ENCODE measurements around the gene TMEM229B. TPM values are rescaled to one million over a fixed set of nuclear protein-coding genes. Genes with fewer than 3 reads are reported as not detected.
A peak's percentile ranks its signal among the peaks of the same experiment; 100 is the strongest.

TMEM229B gene
- total RNA-seq, 2 donors from 2014 or later = 6.9 to 11.3 TPM

DNA sequence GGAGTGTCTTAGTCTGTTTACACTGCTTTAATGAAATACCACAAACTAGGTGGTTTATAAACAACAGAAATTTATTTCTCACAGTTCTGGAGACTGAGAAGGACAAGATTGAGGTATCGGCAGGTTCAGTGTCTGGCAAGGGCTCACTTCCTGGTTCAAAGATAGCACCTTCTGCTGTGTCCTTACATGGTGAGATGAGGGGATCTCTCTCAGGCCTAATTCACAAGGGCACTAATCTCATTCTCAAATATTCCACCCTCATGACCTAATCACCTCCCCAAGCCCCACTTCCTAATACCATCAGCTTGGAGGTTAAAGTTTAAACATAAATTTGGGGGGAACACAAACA is 41.5 kb downstream of the TMEM229B start:
- Histone ChIP-seq H3K4me3 (no peak overlapping the region), H3K27me3 (no peaks in the 10 kb centered on the region), H3K4me1 (no peaks in the 10 kb centered on the region), H3K9ac (ENCODE audit: low read depth in 2 of 2, low read length in 2 of 2) (peak overlapping the region in 1 of 2 donors; percentile 38), H3K27ac (no peak overlapping the region), H3K36me3 (no peaks in the 10 kb centered on the region), H3K9me3 (no peaks in the 10 kb centered on the region)
- no peak for DNase-seq
- intact Hi-C loops (cut with DNase I) = no loop called here
- TF ChIP-seq CTCF (IDR thresholded peaks at IDR 0.05) = no peak

DNA sequence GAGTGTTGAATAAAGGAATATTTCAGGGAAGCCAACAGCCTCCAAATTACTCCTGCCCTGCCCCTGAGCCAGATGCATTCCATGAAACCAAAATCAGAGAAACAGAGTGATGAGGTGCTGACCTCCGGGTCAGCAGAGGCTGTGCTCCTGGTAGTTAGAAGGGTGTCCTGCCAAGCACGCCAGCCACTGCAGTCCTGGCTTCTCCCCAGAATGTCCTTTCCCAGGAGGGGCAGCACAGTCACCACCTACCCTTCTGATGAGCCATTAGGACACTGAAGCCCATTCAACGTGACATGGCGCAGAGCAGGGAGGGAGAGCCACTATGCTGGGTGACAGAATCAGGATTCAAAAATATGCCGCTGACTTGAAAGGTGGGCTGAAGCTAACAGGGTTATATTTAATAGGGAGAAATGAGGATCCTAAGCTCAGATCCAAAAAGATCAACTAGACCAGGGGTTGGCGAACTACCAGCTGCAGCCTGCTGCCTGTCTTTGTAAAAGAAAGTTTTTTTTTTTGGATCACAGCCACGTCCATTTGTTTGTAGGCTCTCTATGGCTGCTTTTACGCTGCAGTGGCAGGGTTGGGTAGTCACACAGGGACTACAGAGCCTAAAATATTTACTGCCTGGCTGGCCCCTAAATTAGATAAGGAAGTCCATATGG is 42.0 kb downstream of the TMEM229B start:
- H3K36me3 ChIP-seq = no peaks in the 10 kb centered on the region
- H3K9me3 ChIP-seq = no peaks in the 10 kb centered on the region
- no peak for DNase-seq
- H3K27me3 ChIP-seq = no peaks in the 10 kb centered on the region
- no peak for TF ChIP-seq CTCF (IDR thresholded peaks at IDR 0.05)
- H3K9ac ChIP-seq (ENCODE audit: low read depth in 2 of 2, low read length in 2 of 2) = peak overlapping the region in 1 of 2 donors; percentile 38
- no peaks in the 10 kb centered on the region for H3K4me1 ChIP-seq
- no peak overlapping the region for H3K4me3 ChIP-seq
- intact Hi-C loops (cut with DNase I) = no loop called here
- H3K27ac ChIP-seq = no peak overlapping the region

- Histone ChIP-seq H3K36me3 (no peaks in the 10 kb centered on the region), H3K27ac (no peak overlapping the region)
- intact Hi-C loops (cut with DNase I) = no loop called here
These were observed 44.1 kb downstream of the TMEM229B start for GRCh38 chr14:67444395-67444794.

DNA sequence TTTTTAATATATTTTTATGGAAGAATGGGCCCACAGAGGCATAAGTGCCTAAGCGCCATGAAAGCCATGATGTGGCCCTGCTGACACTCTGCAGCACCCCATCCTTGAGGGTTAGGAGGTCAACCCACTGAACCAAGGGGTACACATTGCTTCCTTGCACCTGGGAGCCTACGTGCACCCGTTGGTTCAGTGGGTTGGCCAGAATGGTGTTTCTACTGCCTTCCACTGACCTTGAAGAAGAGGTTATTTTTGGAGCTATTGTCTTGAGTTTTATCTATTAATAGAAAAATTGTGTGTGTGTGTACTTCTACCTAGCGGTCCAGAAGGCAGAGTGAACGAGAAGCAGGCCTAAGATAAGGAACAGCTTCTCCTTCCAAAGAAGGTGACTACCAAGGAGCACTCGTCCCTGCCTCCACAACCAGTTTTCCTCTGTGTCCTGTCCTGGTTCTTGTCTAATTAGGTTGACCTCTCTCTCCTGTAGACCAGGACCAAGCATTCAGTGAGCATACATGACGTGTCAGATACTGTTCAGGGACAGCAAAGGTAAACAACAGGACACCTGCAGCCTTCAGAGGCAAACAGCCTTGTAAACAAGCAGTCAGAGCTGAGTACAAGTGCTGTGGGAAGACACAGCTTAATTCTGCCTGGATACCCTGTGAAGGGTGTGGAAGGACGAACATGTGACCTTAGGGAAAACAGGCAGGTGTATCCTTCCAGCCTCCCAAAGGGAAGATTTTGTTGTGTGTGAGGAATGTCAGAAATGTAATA is 46.2 kb downstream of the TMEM229B start:
- DNase-seq = no peak
- no peak for TF ChIP-seq CTCF (IDR thresholded peaks at IDR 0.05)
- Histone ChIP-seq H3K9me3 (no peaks in the 10 kb centered on the region), H3K4me1 (peaks cover 3% of the 10 kb centered on the region), H3K9ac (ENCODE audit: low read depth in 2 of 2, low read length in 2 of 2) (peak overlapping the region; percentile 13 to 29), H3K4me3 (no peak overlapping the region), H3K36me3 (no peaks in the 10 kb centered on the region), H3K27me3 (no peaks in the 10 kb centered on the region), H3K27ac (no peak overlapping the region)
- intact Hi-C loops (cut with DNase I) = no loop called here

More at GRCh38 chr14:67444395-67444794, 44.1 kb downstream of the TMEM229B start:
- H3K4me3 ChIP-seq = no peak overlapping the region
- TF ChIP-seq CTCF (IDR thresholded peaks at IDR 0.05) = no peak
- peaks cover 3% of the 10 kb centered on the region for H3K4me1 ChIP-seq
- no peak overlapping the region for H3K9ac ChIP-seq (ENCODE audit: low read depth in 2 of 2, low read length in 2 of 2)
- no peak for DNase-seq
- H3K27me3 ChIP-seq = no peaks in the 10 kb centered on the region
- H3K9me3 ChIP-seq = no peaks in the 10 kb centered on the region

- Histone ChIP-seq H3K27ac (no peak overlapping the region), H3K4me1 (peaks cover 3% of the 10 kb centered on the region)
These were observed 46.8 kb downstream of the TMEM229B start for GRCh38 chr14:67441672-67442071.

More at GRCh38 chr14:67441672-67442071, 46.8 kb downstream of the TMEM229B start:
- TF ChIP-seq CTCF (IDR thresholded peaks at IDR 0.05) = no peak
- H3K9ac ChIP-seq (ENCODE audit: low read depth in 2 of 2, low read length in 2 of 2) = no peak overlapping the region
- DNase-seq = no peak
- no peaks in the 10 kb centered on the region for H3K27me3 ChIP-seq
- H3K36me3 ChIP-seq = no peaks in the 10 kb centered on the region
- no peak overlapping the region for H3K4me3 ChIP-seq
- intact Hi-C loops (cut with DNase I) = no loop called here
- no peaks in the 10 kb centered on the region for H3K9me3 ChIP-seq

All from colonic mucosa (tissue), 4 donors.